Fibroblast of peridontal ligament (primary cell): ENCODE measurements around the gene DGKI.
"Not testable (repeated sequence)": the region's sequence is repeated elsewhere in the genome, so short reads cannot be mapped to it uniquely, and the experiment has no call there.

Experiments used
- DNase-seq: peaks from one replicate; pipeline ENCODE4 v3.0.0-alpha.2; 2010; ENCODE audit errors: extremely low read depth

DGKI gene

GRCh38 chr7:137471128-137471527 lies 375.6 kb downstream of the DGKI start:
- no peak for DNase-seq

DNA sequence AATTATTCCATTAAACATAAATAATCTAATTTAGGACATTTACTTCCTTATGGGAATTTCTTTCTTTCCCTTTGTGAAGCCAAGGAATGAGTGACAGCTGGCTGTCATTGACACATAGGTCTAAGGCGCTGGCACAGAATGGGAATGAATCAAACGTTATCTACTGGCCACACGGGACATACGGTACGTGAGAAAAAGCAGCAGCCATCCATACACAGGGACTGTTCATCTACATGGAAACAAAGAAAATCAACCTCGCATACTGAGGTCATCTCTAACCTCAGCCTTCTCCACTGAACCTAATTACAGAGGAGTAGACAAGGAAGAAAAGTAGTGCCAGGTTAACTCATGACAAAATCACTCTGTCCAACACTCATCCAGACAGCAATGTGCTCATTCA lies 376.9 kb downstream of the DGKI start:
- no peak for DNase-seq

- DNase-seq: no peak
Measured at GRCh38 chr7:137469191-137469811, 377.5 kb downstream of the DGKI start.

- DNase-seq: no peak
Measured at GRCh38 chr7:137462847-137463246, 383.9 kb downstream of the DGKI start.

GRCh38 chr7:137462074-137462715 lies 384.6 kb downstream of the DGKI start:
- DNase-seq: peak; percentile 49

DNA sequence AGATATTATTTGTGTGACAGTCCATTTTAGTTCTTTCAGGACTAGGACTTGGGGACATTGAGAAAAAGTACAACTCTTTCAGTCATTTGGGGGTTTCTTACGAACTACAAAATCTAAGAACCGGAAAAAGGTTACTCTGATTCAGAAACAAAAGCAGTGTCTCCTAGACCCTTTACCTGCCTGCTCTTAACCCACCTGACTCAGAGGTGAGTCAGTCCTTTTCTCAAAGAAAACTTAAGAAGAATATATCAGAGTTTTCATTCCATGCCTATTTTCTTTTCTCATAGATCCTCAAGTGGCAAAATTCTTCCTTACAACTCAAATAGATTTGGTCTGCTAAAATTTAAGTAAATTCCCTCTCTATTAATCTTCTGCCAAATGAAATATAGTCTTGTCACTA lies 388.4 kb downstream of the DGKI start:
- no peak for DNase-seq

DNA sequence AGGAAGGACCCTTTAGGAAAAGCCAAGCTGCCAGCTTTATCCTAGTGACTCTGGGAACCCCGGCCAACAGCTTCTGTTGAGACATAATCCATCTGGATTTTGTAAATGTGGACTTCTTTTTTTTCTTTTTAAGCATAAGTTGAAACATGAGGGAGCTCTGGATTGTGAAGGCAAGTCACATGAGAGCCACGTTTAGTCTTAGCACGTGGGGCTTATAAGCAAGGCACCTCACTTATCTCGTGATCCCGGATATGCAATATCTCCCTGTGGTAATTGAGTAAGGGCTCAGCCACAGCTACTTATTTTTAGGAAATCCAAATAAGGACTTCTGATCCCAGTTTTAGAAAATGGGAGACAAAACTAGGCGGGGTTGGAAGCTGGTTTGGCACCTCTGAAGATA lies 392.0 kb downstream of the DGKI start:
- DNase-seq: peak; percentile 97

- DNase-seq: peak; percentile 84
Measured at GRCh38 chr7:137454246-137454724, 392.5 kb downstream of the DGKI start.

- no peak for DNase-seq
Measured at GRCh38 chr7:137453356-137453755, 393.4 kb downstream of the DGKI start.

DNA sequence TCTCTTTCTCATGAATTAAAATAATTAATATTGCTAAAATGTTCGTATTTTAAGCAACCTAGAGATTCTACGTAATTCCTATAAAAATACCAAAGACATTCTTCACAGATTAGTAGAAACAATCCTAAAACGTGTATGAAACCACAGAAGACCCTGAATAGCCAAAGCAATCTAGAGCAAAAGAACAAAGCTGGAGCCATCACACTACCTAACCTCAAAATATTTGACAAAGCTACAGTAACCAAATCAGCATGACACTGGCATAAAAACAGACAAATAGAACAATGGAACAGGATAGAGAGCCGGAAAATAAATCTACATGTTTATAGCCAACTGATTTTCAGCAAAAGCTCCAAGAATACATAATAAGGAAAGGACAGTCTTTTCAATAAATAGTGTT lies 397.8 kb downstream of the DGKI start:
- no peak for DNase-seq

GRCh38 chr7:137448572-137448971 lies 398.2 kb downstream of the DGKI start:
- DNase-seq: not testable (repeated sequence)

- no peak for DNase-seq
Measured at GRCh38 chr7:137446025-137446424, 400.7 kb downstream of the DGKI start.

GRCh38 chr7:137445268-137445667 lies 401.5 kb downstream of the DGKI start:
- DNase-seq: no peak

GRCh38 chr7:137443616-137444015 lies 403.2 kb downstream of the DGKI start:
- peak; percentile 97 for DNase-seq

GRCh38 chr7:137441451-137441850 lies 405.3 kb downstream of the DGKI start:
- DNase-seq: peak; percentile 37

GRCh38 chr7:137439829-137440825 lies 406.6 kb downstream of the DGKI start:
- DNase-seq: no peak

- no peak for DNase-seq
Measured at GRCh38 chr7:137434946-137435345, 411.8 kb downstream of the DGKI start.

DNA sequence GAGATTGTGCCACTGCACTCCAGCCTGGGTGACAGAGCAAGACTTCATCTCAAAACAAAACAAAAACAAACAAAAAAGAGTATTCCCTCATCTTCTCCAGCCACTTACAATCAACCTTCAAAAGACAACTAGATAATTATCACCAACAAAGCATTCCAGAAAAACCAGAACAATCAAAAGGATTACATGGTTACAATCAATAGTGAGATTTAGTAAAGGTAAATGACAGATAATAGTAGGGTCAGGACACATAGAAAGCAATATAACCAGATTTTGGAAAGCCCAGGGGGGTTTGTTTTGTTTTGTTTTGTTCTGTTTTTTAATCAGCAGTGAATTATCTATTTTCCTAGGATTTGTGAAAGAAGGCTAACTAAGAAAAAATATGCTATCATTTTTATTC lies 412.2 kb downstream of the DGKI start:
- DNase-seq: no peak

GRCh38 chr7:137423321-137423720 lies 423.5 kb downstream of the DGKI start:
- DNase-seq: peak; percentile 73

DNA sequence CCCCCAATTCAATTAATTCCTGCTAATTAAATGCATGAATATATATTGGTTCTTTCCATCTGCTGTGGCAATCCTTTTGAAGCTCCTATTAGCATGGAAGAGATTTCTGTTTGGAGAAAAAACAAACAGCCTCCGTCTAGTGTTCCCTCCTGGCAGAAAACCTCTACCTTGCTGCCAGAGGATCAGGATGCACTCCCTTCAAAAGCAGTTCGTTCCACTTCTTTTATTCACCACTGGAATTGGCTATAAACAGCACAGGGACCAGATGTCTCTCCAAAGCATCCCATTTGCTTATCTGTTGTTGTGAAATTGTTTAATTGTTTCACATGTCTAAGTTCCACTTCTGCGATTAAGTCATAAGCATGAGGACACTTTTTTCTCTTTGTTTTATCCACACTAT lies 425.4 kb downstream of the DGKI start:
- peak; percentile 36 for DNase-seq

- DNase-seq: peak; percentile 27
Measured at GRCh38 chr7:137418841-137419240, 427.9 kb downstream of the DGKI start.

DNA sequence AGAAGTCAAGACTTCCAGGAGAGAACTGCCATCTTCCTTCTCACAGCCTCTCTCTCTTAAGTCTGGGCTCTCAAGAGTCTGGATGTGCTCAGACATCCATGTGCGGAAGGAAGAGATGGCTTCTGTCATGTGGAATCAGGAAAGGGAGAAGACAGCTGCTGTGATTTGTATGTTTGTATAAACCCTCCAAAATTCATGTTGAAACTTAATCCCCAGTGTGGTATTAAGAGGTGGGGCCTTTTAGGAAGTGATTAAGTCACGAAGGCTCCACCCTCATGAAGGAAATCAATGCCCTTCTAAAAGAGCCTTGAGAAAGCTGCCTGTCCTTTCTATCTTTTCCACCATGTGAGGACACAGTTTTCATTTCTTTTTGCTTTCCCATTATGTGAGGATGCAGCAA lies 429.3 kb downstream of the DGKI start:
- peak; percentile 34 for DNase-seq
